ENCODE measurements around the gene ABTB1. TPM values are rescaled to one million over a fixed set of nuclear protein-coding genes. Genes with fewer than 3 reads are reported as not detected.

Gene ABTB1
- total and polyA plus RNA-seq, 2 experiments from 2014 or later = 3.7 to 5.7 TPM

DNA sequence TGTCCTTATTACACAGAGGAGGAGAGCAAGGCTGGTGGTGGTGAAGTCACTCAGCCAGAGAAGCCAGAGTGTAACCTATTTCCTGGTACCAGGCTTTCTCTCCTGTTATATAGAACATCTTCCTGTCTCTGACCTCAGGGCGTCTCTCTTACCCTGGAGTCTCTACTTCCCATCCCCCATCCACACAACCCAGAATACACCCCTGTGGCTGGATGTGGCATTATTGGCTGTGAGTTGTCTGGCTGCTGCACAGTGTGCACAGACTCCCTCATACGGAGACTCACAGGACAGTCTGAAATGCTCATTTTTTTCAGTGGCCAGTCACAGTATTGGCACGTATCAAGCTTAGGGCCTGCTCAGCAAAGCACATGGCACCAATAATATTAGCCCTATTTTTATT lies 35.2 kb upstream of the ABTB1 start (continued):
- TF ChIP-seq, protein P1, sequence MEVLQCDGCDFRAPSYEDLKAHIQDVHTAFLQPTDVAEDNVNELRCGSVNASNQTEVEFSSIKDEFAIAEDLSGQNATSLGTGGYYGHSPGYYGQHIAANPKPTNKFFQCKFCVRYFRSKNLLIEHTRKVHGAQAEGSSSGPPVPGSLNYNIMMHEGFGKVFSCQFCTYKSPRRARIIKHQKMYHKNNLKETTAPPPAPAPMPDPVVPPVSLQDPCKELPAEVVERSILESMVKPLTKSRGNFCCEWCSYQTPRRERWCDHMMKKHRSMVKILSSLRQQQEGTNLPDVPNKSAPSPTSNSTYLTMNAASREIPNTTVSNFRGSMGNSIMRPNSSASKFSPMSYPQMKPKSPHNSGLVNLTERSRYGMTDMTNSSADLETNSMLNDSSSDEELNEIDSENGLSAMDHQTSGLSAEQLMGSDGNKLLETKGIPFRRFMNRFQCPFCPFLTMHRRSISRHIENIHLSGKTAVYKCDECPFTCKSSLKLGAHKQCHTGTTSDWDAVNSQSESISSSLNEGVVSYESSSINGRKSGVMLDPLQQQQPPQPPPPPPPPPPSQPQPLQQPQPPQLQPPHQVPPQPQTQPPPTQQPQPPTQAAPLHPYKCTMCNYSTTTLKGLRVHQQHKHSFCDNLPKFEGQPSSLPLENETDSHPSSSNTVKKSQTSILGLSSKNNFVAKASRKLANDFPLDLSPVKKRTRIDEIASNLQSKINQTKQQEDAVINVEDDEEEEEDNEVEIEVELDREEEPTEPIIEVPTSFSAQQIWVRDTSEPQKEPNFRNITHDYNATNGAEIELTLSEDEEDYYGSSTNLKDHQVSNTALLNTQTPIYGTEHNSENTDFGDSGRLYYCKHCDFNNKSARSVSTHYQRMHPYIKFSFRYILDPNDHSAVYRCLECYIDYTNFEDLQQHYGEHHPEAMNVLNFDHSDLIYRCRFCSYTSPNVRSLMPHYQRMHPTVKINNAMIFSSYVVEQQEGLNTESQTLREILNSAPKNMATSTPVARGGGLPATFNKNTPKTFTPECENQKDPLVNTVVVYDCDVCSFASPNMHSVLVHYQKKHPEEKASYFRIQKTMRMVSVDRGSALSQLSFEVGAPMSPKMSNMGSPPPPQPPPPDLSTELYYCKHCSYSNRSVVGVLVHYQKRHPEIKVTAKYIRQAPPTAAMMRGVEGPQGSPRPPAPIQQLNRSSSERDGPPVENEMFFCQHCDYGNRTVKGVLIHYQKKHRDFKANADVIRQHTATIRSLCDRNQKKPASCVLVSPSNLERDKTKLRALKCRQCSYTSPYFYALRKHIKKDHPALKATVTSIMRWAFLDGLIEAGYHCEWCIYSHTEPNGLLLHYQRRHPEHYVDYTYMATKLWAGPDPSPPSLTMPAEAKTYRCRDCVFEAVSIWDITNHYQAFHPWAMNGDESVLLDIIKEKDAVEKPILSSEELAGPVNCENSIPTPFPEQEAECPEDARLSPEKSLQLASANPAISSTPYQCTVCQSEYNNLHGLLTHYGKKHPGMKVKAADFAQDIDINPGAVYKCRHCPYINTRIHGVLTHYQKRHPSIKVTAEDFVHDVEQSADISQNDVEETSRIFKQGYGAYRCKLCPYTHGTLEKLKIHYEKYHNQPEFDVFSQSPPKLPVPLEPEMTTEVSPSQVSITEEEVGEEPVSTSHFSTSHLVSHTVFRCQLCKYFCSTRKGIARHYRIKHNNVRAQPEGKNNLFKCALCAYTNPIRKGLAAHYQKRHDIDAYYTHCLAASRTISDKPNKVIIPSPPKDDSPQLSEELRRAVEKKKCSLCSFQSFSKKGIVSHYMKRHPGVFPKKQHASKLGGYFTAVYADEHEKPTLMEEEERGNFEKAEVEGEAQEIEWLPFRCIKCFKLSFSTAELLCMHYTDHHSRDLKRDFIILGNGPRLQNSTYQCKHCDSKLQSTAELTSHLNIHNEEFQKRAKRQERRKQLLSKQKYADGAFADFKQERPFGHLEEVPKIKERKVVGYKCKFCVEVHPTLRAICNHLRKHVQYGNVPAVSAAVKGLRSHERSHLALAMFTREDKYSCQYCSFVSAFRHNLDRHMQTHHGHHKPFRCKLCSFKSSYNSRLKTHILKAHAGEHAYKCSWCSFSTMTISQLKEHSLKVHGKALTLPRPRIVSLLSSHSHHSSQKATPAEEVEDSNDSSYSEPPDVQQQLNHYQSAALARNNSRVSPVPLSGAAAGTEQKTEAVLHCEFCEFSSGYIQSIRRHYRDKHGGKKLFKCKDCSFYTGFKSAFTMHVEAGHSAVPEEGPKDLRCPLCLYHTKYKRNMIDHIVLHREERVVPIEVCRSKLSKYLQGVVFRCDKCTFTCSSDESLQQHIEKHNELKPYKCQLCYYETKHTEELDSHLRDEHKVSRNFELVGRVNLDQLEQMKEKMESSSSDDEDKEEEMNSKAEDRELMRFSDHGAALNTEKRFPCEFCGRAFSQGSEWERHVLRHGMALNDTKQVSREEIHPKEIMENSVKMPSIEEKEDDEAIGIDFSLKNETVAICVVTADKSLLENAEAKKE (CRISPR knock-in tag; IDR thresholded peaks at IDR 0.05) = no peak
- TF ChIP-seq JUNB (IDR thresholded peaks at IDR 0.05; ENCODE audit: unreplicated experiment) (no peak), ZNF114 (CRISPR knock-in tag; IDR thresholded peaks at IDR 0.05) (no peak)
- TF ChIP-seq, protein P2, sequence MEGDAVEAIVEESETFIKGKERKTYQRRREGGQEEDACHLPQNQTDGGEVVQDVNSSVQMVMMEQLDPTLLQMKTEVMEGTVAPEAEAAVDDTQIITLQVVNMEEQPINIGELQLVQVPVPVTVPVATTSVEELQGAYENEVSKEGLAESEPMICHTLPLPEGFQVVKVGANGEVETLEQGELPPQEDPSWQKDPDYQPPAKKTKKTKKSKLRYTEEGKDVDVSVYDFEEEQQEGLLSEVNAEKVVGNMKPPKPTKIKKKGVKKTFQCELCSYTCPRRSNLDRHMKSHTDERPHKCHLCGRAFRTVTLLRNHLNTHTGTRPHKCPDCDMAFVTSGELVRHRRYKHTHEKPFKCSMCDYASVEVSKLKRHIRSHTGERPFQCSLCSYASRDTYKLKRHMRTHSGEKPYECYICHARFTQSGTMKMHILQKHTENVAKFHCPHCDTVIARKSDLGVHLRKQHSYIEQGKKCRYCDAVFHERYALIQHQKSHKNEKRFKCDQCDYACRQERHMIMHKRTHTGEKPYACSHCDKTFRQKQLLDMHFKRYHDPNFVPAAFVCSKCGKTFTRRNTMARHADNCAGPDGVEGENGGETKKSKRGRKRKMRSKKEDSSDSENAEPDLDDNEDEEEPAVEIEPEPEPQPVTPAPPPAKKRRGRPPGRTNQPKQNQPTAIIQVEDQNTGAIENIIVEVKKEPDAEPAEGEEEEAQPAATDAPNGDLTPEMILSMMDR (conservative IDR thresholded peaks at IDR 0.05; ENCODE audit: low read depth in 2 of 2) = no peak

DNA sequence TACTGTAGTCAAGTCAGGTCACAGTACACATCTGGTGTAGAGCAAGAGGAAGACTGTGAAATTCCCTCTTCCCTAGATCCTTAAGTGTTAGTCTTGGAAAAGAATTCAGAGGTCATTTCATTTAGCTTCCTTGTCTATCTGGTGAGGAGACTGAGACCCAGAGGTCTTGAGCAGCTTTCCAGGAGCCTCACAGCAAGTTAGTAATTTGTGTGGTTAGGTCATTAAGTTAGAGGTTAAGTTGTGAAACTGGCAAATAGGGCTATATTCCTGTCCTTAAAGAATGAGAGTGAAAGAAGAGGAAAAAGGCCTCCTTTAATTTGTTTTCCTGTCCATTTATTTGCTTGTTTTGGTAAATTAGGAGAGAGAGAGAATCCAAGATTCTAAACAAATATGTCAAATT lies 34.8 kb upstream of the ABTB1 start:
- Histone ChIP-seq H3K9me2 (ENCODE audit: insufficient read depth) (no peaks in the 10 kb centered on the region), H3K4me1 (ENCODE audit: insufficient read depth) (peaks cover 6% of the 10 kb centered on the region; the same call in 1 of the 2 replicates), H3K4me3 (no peak overlapping the region), H3K36me3 (ENCODE audit: insufficient read depth) (no peaks in the 10 kb centered on the region), H3F3A (replicated peaks; ENCODE audit: low read depth) (no peaks in the 10 kb centered on the region), H2AFZ (no peak overlapping the region), H4K20me1 (replicated peaks; ENCODE audit: insufficient read depth) (no peaks in the 10 kb centered on the region), H3K4me2 (no peak overlapping the region), H3K79me2 (replicated peaks; ENCODE audit: insufficient read depth) (peaks cover 8% of the 10 kb centered on the region), H3K27me3 (ENCODE audit: insufficient read depth) (no peaks in the 10 kb centered on the region), H3K27ac (ENCODE audit: low read depth) (no peak overlapping the region)
- H3K27ac Mint-ChIP-seq = no peak overlapping the region
- ATAC-seq = no peak
- H3K4me3 Mint-ChIP-seq = no peak overlapping the region
- peaks cover 8% of the 10 kb centered on the region for H3K36me3 Mint-ChIP-seq (ENCODE audit: low read depth)
- H3K4me1 Mint-ChIP-seq = peaks cover 17% of the 10 kb centered on the region
- no peak for TF ChIP-seq POLR2AphosphoS5 (IDR thresholded peaks at IDR 0.05; ENCODE audit: low read depth)
- no peak for TF ChIP-seq JUNB (IDR thresholded peaks at IDR 0.05; ENCODE audit: unreplicated experiment)
- H3K27me3 Mint-ChIP-seq (ENCODE audit: insufficient read depth, low read depth, poor library complexity) = no peaks in the 10 kb centered on the region
- DNase-seq (ENCODE audit: low spot score) = no peak
- H3K9me3 Mint-ChIP-seq = no peaks in the 10 kb centered on the region
